Spleen (tissue), 11 donors: ENCODE measurements around the gene TMEM97. TPM values are rescaled to one million over a fixed set of nuclear protein-coding genes. Genes with fewer than 3 reads are reported as not detected.
A peak's percentile ranks its signal among the peaks of the same experiment; 100 is the strongest.

Experiments used
- DNase-seq: peaks from one replicate; pipeline ENCODE4 v3.0.0-alpha.2; 2020
- H3K27ac ChIP-seq, 8 donors: fragments of 200-600 bp; sonication (generic) in 7 of 8; 1 replicate in 4 of 8; 2 replicates in 4 of 8; pipeline versions ENCODE4 v1.5.0 to v1.8.0; 2016 to 2021; ENCODE audit warnings: inconsistent platforms in 4 of 8, mild to moderate bottlenecking in 4 of 8, moderate library complexity in 1 of 8
- H3K27me3 ChIP-seq, 7 donors: fragments of 200-600 bp; sonication (generic) in 6 of 7; replicated peaks in 1 of 7; 1 replicate in 4 of 7; 2 replicates in 3 of 7; pipeline versions ENCODE4 v1.5.0 to v1.8.0; 2016 to 2021; ENCODE audit warnings: inconsistent platforms in 3 of 7, mild to moderate bottlenecking in 1 of 7
- H3K36me3 ChIP-seq, 6 donors: fragments of 200-600 bp; sonication (generic) in 5 of 6; 1 replicate in 4 of 6; 2 replicates in 2 of 6; pipeline versions ENCODE4 v1.5.0 to v1.8.0; 2016 to 2021; ENCODE audit warnings: inconsistent platforms in 2 of 6
- H3K4me1 ChIP-seq, 6 donors: fragments of 200-600 bp; sonication (generic) in 5 of 6; 1 replicate in 3 of 6; 2 replicates in 3 of 6; pipeline versions ENCODE4 v1.5.0 to v1.8.0; 2016 to 2021; ENCODE audit warnings: inconsistent platforms in 3 of 6
- H3K4me3 ChIP-seq, 8 donors: fragments of 200-600 bp; sonication (generic) in 7 of 8; 1 replicate in 4 of 8; 2 replicates in 4 of 8; pipeline versions ENCODE4 v1.5.0 to v1.8.0; 2016 to 2021; ENCODE audit warnings: inconsistent platforms in 4 of 8, mild to moderate bottlenecking in 4 of 8, moderate library complexity in 2 of 8
- H3K9me3 ChIP-seq, 8 donors: fragments of 200-600 bp; sonication (generic) in 7 of 8; 1 replicate in 4 of 8; 2 replicates in 4 of 8; pipeline versions ENCODE4 v1.5.0 to v1.8.0; 2016 to 2021; ENCODE audit warnings: inconsistent platforms in 4 of 8
- POLR2A ChIP-seq, 3 donors: fragments of 450-650 bp; IDR thresholded peaks; one replicate each; pipeline ENCODE4 v1.5.1; 2017; ENCODE audit warnings: antibody characterized with exemption in 3 of 3, mild to moderate bottlenecking in 1 of 3
- POLR2AphosphoS5 ChIP-seq, 3 donors: sonication (generic); formaldehyde crosslinking; IDR thresholded peaks; one replicate each; pipeline ENCODE4 v1.5.1; 2017; ENCODE audit warnings: antibody characterized with exemption in 3 of 3
- WGBS, 5 donors: extraction: QIAGEN DNeasy Blood & Tissue Kit in 3 of 5; methylation state at CpG; one replicate each; pipeline versions ENCODE4 v1.1.5 to v1.1.7; 2013 to 2018; 5-methylcytosine and 5-hydroxymethylcytosine counted together
- intact Hi-C: fragments of 100-400 bp; cut with DNase I; formaldehyde crosslinking; loops from one replicate; pipeline ENCODE4 v1.15.0; 2023; ENCODE audit warnings: low total_unique reads
- microRNA-seq, 3 donors: library from miRNA; unstranded; fragments of <30 nt; microRNA quantifications; one replicate each; pipeline versions ENCODE4 to v1.1.0, GENCODE V29; 2019 to 2020
- polyA plus RNA-seq, 3 donors: library from polyadenylated mRNA; stranded (reverse); fragments of 200-250 nt; gene quantifications; one replicate each; pipeline ENCODE4 v1.2.1, GENCODE V29; 2013
- total RNA-seq, 7 donors: library from RNA; depleted of rRNA in 3 of 7; stranded (reverse); fragments of >200 nt in 3 of 7; fragmentation: NEBNext Ultra II Directional in 4 of 7; extraction: Animal tissue kit (Norgen Biotek cat#: 25700) in 4 of 7; gene quantifications; one replicate each; pipeline versions ENCODE4 v1.1.0 to v1.2.1, GENCODE V29; 2016 to 2021
- TF ChIP-seq, protein P1 (sequence below), 11 experiments: fragments of 200-600 bp in 7 of 11; fragments of 450-650 bp in 4 of 11; sonication (generic) in 4 of 11; IDR thresholded peaks in 8 of 11; conservative IDR thresholded peaks in 3 of 11; 1 replicate in 7 of 11; 2 replicates in 4 of 11; pipeline versions ENCODE4 v1.4.0 to v1.8.0; 2016 to 2021; ENCODE audit warnings: antibody characterized with exemption in 11 of 11, inconsistent platforms in 4 of 11, mild to moderate bottlenecking in 1 of 11
- donor health status: healthy with polysubstance abuse.
- donor health status: DM: no; HTN: no; CAD: no; lungs with moderate emphysema.
- donor health status: DM: no; HTN: no; CAD: no.
- donor health status: Bipolar disorder and iron deficiency.
- donor health status: healthy.
- donor health status: DM: no; HTN: no; CAD: no.
- donor health status: DM: yes; HTN: yes; CAD: no.

The TMEM97 gene
- total and polyA plus RNA-seq, 10 donors: 1.5 to 7.3 (median 5.4) TPM

- WGBS, 5 donors: 0 to 1% (median 0%) methylated on average over 53 to 80 of the region's 80 CpGs
- Histone ChIP-seq H3K9me3 (no peaks in the 10 kb centered on the region), H3K27ac (peak within 1 kb of the TSS; percentile 8 to 86 (median 72)), H3K4me1 (peaks cover 10 to 44% (median 29%) of the 10 kb centered on the region in 6 donors), H3K4me3 (peak within 1 kb of the TSS; percentile 50 to 88 (median 68)), H3K36me3 (no peaks in the 10 kb centered on the region), H3K27me3 (peaks cover 0 to 18% (median 0%) of the 10 kb centered on the region in 7 donors)
- peak; percentile 96 for DNase-seq
- intact Hi-C loops: no loop called here
- TF ChIP-seq POLR2A (IDR thresholded peaks at IDR 0.05) (no peak), POLR2AphosphoS5 (IDR thresholded peaks at IDR 0.05) (peak; percentile 59 to 67 (median 59))
Measured at GRCh38 chr17:28371245-28372202, 52.5 kb downstream of the TMEM97 start, which contains the start of gene SARM1. SARM1 (plus strand) TSS chr17:28371694; CDS start chr17:28372033, 339 bp downstream.

DNA sequence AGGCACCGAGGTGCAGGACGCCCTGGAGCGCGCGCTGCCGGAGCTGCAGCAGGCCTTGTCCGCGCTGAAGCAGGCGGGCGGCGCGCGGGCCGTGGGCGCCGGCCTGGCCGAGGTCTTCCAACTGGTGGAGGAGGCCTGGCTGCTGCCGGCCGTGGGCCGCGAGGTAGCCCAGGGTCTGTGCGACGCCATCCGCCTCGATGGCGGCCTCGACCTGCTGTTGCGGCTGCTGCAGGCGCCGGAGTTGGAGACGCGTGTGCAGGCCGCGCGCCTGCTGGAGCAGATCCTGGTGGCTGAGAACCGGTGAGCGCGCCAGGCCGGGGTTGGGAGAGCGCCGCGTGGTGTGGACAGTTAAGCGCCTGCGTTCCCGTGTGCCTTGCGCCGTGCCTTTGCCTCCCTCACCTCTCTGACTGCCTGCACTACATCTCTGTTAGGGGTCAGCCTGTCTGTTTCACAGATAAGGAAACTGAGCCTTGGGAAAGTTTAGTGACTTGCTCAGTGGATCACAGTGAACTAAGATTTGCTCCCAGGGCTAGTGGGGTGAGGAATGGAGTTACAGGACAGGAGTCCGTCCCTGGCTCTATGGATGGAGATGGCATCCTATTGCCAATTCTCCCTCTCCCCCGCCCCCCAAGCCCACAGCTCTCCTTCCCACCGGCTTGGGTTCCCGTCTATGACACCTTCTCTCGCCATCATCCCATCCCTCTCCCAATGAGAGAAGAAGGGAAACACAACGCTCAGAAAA lies 53.4 kb downstream of the TMEM97 start:
- Histone ChIP-seq H3K4me3 (peak overlapping the region; percentile 50 to 88 (median 68)), H3K9me3 (no peaks in the 10 kb centered on the region), H3K36me3 (no peaks in the 10 kb centered on the region), H3K27ac (peak overlapping the region in 7 of 8 donors; percentile 63 to 86 (median 75)), H3K4me1 (peaks cover 10 to 44% (median 29%) of the 10 kb centered on the region in 6 donors), H3K27me3 (peaks cover 0 to 18% (median 0%) of the 10 kb centered on the region in 7 donors)
- peak; percentile 79 for DNase-seq
- WGBS, 5 donors: 7 to 34% (median 11%) methylated on average over 11 to 53 of the region's 53 CpGs
- intact Hi-C loops: no loop called here
- TF ChIP-seq POLR2AphosphoS5 (IDR thresholded peaks at IDR 0.05): peak in 1 of 3 donors; percentile 43
- TF ChIP-seq, protein P1, sequence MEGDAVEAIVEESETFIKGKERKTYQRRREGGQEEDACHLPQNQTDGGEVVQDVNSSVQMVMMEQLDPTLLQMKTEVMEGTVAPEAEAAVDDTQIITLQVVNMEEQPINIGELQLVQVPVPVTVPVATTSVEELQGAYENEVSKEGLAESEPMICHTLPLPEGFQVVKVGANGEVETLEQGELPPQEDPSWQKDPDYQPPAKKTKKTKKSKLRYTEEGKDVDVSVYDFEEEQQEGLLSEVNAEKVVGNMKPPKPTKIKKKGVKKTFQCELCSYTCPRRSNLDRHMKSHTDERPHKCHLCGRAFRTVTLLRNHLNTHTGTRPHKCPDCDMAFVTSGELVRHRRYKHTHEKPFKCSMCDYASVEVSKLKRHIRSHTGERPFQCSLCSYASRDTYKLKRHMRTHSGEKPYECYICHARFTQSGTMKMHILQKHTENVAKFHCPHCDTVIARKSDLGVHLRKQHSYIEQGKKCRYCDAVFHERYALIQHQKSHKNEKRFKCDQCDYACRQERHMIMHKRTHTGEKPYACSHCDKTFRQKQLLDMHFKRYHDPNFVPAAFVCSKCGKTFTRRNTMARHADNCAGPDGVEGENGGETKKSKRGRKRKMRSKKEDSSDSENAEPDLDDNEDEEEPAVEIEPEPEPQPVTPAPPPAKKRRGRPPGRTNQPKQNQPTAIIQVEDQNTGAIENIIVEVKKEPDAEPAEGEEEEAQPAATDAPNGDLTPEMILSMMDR (IDR thresholded peaks at IDR 0.05 in 8 of 11, conservative IDR thresholded peaks at IDR 0.05 in 3 of 11): no peak

DNA sequence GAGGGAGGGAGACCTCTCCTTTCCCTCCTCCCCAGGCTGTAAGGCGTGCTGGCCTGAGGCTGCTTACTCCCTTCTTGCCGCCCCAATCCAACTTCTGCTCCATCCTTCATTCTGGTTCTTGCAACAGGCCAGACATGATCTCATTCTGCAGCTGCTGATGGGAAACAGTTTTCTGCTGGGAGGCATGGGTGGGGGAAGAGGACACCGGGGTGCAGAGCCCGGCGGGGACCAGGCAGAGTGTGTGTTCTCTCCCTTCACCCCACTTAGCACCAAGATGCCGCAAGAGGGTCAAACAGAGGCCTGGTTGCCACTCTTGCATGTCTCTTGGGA lies 53.9 kb downstream of the TMEM97 start:
- intact Hi-C loops: no loop called here
- Histone ChIP-seq H3K27ac (no peak overlapping the region), H3K4me1 (peaks cover 10 to 44% (median 29%) of the 10 kb centered on the region in 6 donors), H3K27me3 (peaks cover 0 to 18% (median 0%) of the 10 kb centered on the region in 7 donors), H3K36me3 (peaks cover 0 to 5% (median 0%) of the 10 kb centered on the region in 6 donors), H3K9me3 (no peaks in the 10 kb centered on the region), H3K4me3 (peak overlapping the region in 2 of 8 donors; percentile 75 to 88)
- TF ChIP-seq, protein P1 (IDR thresholded peaks at IDR 0.05 in 8 of 11, conservative IDR thresholded peaks at IDR 0.05 in 3 of 11): no peak
- TF ChIP-seq POLR2A (IDR thresholded peaks at IDR 0.05) (no peak), POLR2AphosphoS5 (IDR thresholded peaks at IDR 0.05) (no peak)
- 88 to 97% (median 92%) methylated on average over 6 of the region's 6 CpGs for WGBS, 5 donors
- DNase-seq: no peak

Small RNAs within 50 kb of the gene (microRNA-seq; reads per million reads assigned to microRNA genes)
- gene MIR4723: 0.85 to 4.0 (median 2.1) reads per million in 3 donors

Other genes starting within 250 kb of the TMEM97 start
- 10 to 100 TPM; 28.4 to 52.2 (median 31.1) TPM for gene IFT20, start 16.3 kb downstream of the TMEM97 start, total RNA-seq
- 10 to 100 TPM; 46.8 to 52.8 (median 52.1) TPM for gene IFT20, start 16.3 kb downstream of the TMEM97 start, polyA plus RNA-seq
- 100 to 1,000 TPM in 4 of 7 donors, 10 to 100 TPM in 3; 83.8 to 154 (median 108) TPM for gene TNFAIP1, start 16.6 kb downstream of the TMEM97 start, total RNA-seq
- 10 to 100 TPM; 15.2 to 34.2 (median 16.3) TPM for gene TNFAIP1, start 16.6 kb downstream of the TMEM97 start, polyA plus RNA-seq
- 10 to 100 TPM; 45.6 to 62.6 (median 49.0) TPM for gene POLDIP2, start 38.3 kb downstream of the TMEM97 start, total RNA-seq
- 10 to 100 TPM; 27.8 to 47.1 (median 38.7) TPM for gene POLDIP2, start 38.3 kb downstream of the TMEM97 start, polyA plus RNA-seq
- gene SEBOX, start 46.0 kb downstream of the TMEM97 start, total RNA-seq: not detected
- gene SEBOX, start 46.0 kb downstream of the TMEM97 start, polyA plus RNA-seq: not detected
- 1 to 10 TPM in 4 of 7 donors, under 1 TPM in 3; 0.84 to 4.0 (median 1.7) TPM for gene VTN, start 51.1 kb downstream of the TMEM97 start, total RNA-seq
- gene VTN, start 51.1 kb downstream of the TMEM97 start, polyA plus RNA-seq: 1 to 10 TPM; 1.2 to 1.8 (median 1.4) TPM
- 10 to 100 TPM; 25.9 to 48.7 (median 39.9) TPM for gene SARM1, start 52.5 kb downstream of the TMEM97 start, total RNA-seq
- 10 to 100 TPM in 1 of 3 donors, 1 to 10 TPM in 2; 4.7 to 17.1 (median 6.3) TPM for gene SARM1, start 52.5 kb downstream of the TMEM97 start, polyA plus RNA-seq
- gene SLC46A1, start 87.0 kb downstream of the TMEM97 start, total RNA-seq: 10 to 100 TPM; 18.9 to 28.9 (median 24.6) TPM
- 1 to 10 TPM; 2.1 to 4.8 (median 2.3) TPM for gene SLC46A1, start 87.0 kb downstream of the TMEM97 start, polyA plus RNA-seq
- not detected for gene SLC13A2, start 154.4 kb downstream of the TMEM97 start, total RNA-seq
- under 1 TPM in 1 of 3 donors, not detected in 2; 0.03 TPM for gene SLC13A2, start 154.4 kb downstream of the TMEM97 start, polyA plus RNA-seq
- not detected for gene FOXN1, start 187.1 kb downstream of the TMEM97 start, total RNA-seq
- gene FOXN1, start 187.1 kb downstream of the TMEM97 start, polyA plus RNA-seq: not detected
- 10 to 100 TPM; 41.5 to 76.0 (median 65.7) TPM for gene UNC119, start 233.4 kb downstream of the TMEM97 start, total RNA-seq
- 10 to 100 TPM; 52.9 to 68.6 (median 59.1) TPM for gene UNC119, start 233.4 kb downstream of the TMEM97 start, polyA plus RNA-seq